Endothelial cell of umbilical vein (primary cell): ENCODE data around the gene SERPINC1. TPM values are rescaled to one million over a fixed set of nuclear protein-coding genes. Genes with fewer than 3 reads are reported as not detected.

Experiments
- BruUV-seq: library from RNA; stranded (reverse); fragments of 400-500 nt; replicated peaks from 2 replicates; lab custom pipeline; 2021; lab: Mats Ljungman, UMichigan
- CTCF ChIA-PET: fragments of 300-600, 350-600 bp; sonication (Branson Sonifier 250); formaldehyde crosslinking; loops from one replicate; lab custom pipeline; 2021; ENCODE audit warnings: antibody characterized with exemption, inconsistent platforms; lab: Charles Lee
- POLR2A ChIA-PET: fragments of 300-600, 350-600 bp; sonication (Branson Sonifier 250); formaldehyde crosslinking; loops from one replicate; lab custom pipeline; 2021; ENCODE audit warnings: antibody characterized with exemption, inconsistent platforms; lab: Charles Lee
- DNase-seq: peaks from one replicate; pipeline ENCODE4 v3.0.0-alpha.2; 2011; ENCODE audit warnings: low read depth, low spot score
- FAIRE-seq: peaks from 2 replicates; lab custom pipeline; 2011; peaks lifted over from hg19 to GRCh38; lab: Jason Lieb, UNC
- H2AFZ ChIP-seq: 2 replicates; pipeline ENCODE4 v1.6.0; 2012; ENCODE audit warnings: low read depth, low read length, control low read depth, inconsistent platforms
- H3K27ac ChIP-seq: 2 replicates; pipeline ENCODE4 v1.5.1; 2011; ENCODE audit warnings: low read depth, mild to moderate bottlenecking, control low read depth, low read length, moderate library complexity; ENCODE audit not compliant: insufficient read depth
- H3K27me3 ChIP-seq, 2 experiments: 2 replicates each; pipeline versions ENCODE4 v1.6.0 to v1.6.1; 2011; ENCODE audit warnings: low read length in 2 of 2, mixed read lengths in 1 of 2; ENCODE audit not compliant: control insufficient read depth in 2 of 2, insufficient read depth in 2 of 2
- H3K36me3 ChIP-seq, 2 experiments: 2 replicates in 1 of 2; 3 replicates in 1 of 2; pipeline ENCODE4 v1.5.1; 2011; ENCODE audit warnings: low read length in 2 of 2, mild to moderate bottlenecking in 1 of 2, moderate library complexity in 1 of 2; ENCODE audit not compliant: control insufficient read depth in 2 of 2, insufficient read depth in 2 of 2; ENCODE audit errors: extremely low read depth in 1 of 2
- H3K4me1 ChIP-seq: 3 replicates; pipeline ENCODE4 v1.5.1; 2011; ENCODE audit warnings: mild to moderate bottlenecking, low read length; ENCODE audit not compliant: control insufficient read depth, insufficient read depth; ENCODE audit errors: extremely low read depth
- H3K4me2 ChIP-seq: 2 replicates; pipeline ENCODE4 v1.6.1; 2011; ENCODE audit warnings: low read length, control low read depth, mixed read lengths; ENCODE audit not compliant: insufficient read depth
- H3K4me3 ChIP-seq, 3 experiments: fragments of 200-600 bp in 1 of 3; sonication (generic), shearing (Covaris generic) in 1 of 3; replicated peaks in 1 of 3; 2 replicates each; pipeline ENCODE4 v1.5.1; 2011 to 2016; ENCODE audit warnings: control low read depth in 3 of 3, low read length in 3 of 3, mild to moderate bottlenecking in 2 of 3, inconsistent platforms in 1 of 3, low read depth in 1 of 3, moderate library complexity in 1 of 3; ENCODE audit not compliant: insufficient read depth in 1 of 3
- H3K79me2 ChIP-seq: 2 replicates; pipeline ENCODE4 v1.6.0; 2012; ENCODE audit warnings: low read length, inconsistent platforms; ENCODE audit not compliant: control insufficient read depth, insufficient read depth
- H3K9ac ChIP-seq: replicated peaks from 2 replicates; pipeline ENCODE3; 2011; ENCODE audit warnings: low read length, control low read depth; ENCODE audit not compliant: insufficient read depth; ENCODE audit errors: extremely low read depth
- H3K9me1 ChIP-seq: replicated peaks from 3 replicates; pipeline ENCODE4 v1.6.0; 2011; ENCODE audit warnings: mild to moderate bottlenecking, low read length; ENCODE audit not compliant: control insufficient read depth, insufficient read depth; ENCODE audit errors: extremely low read depth
- H3K9me3 ChIP-seq: replicated peaks from 2 replicates; pipeline ENCODE4 v1.5.1; 2012; ENCODE audit warnings: low read length, inconsistent platforms; ENCODE audit not compliant: control insufficient read depth, insufficient read depth
- H4K20me1 ChIP-seq: replicated peaks from 2 replicates; pipeline ENCODE3; 2011; ENCODE audit warnings: mild to moderate bottlenecking, low read length; ENCODE audit not compliant: control insufficient read depth, insufficient read depth; ENCODE audit errors: extremely low read depth
- CTCF ChIP-seq, 2 donors: IDR thresholded peaks; 1 replicate in 1 of 2; 2 replicates in 1 of 2; pipeline ENCODE4 v1.5.1; 2011; ENCODE audit warnings: low read length in 2 of 2, mild to moderate bottlenecking in 2 of 2, moderate library complexity in 2 of 2, control low read depth in 1 of 2, inconsistent platforms in 1 of 2, low read depth in 1 of 2; ENCODE audit not compliant: insufficient read depth in 1 of 2; ENCODE audit errors: extremely low read depth in 1 of 2
- EZH2 ChIP-seq: IDR thresholded peaks from 2 replicates; pipeline ENCODE4 v1.6.1; 2012; ENCODE audit warnings: borderline replicate concordance, low read depth, mild to moderate bottlenecking, moderate library complexity, low read length, inconsistent platforms; ENCODE audit not compliant: severe bottlenecking
- FOS ChIP-seq: IDR thresholded peaks from 2 replicates; pipeline ENCODE4 v1.6.1; 2011; ENCODE audit warnings: mild to moderate bottlenecking, low read length, moderate library complexity, borderline replicate concordance; ENCODE audit not compliant: insufficient read depth
- GATA2 ChIP-seq: IDR thresholded peaks from 2 replicates; pipeline ENCODE4 v1.7.0; 2011; ENCODE audit warnings: low read depth, mild to moderate bottlenecking, moderate library complexity, mixed read lengths, low read length; ENCODE audit not compliant: insufficient read length, insufficient read depth
- JUN ChIP-seq: IDR thresholded peaks from 2 replicates; pipeline ENCODE4 v1.6.1; 2011; ENCODE audit warnings: borderline replicate concordance, low read depth; ENCODE audit not compliant: insufficient read length, insufficient read depth
- MAX ChIP-seq: IDR thresholded peaks from 2 replicates; pipeline ENCODE4 v1.6.1; 2011; ENCODE audit not compliant: insufficient read depth, insufficient read length
- MYC ChIP-seq: IDR thresholded peaks from one replicate; pipeline ENCODE4 v1.6.1; 2011; ENCODE audit warnings: mild to moderate bottlenecking, low read depth, low read length
- POLR2A ChIP-seq: IDR thresholded peaks from 2 replicates; pipeline ENCODE4 v1.6.1; 2012; ENCODE audit warnings: low read depth, mild to moderate bottlenecking, control low read depth, low read length
- POLR2AphosphoS5 ChIP-seq: IDR thresholded peaks from 2 replicates; pipeline ENCODE4 v1.6.1; 2012; ENCODE audit warnings: low read depth, mild to moderate bottlenecking, control low read depth, low read length, moderate library complexity; ENCODE audit not compliant: insufficient read depth
- dilution Hi-C: fragments of 300-500 bp; cut with MboI; formaldehyde crosslinking; loops from one replicate; pipeline ENCODE4 v1.15.0; 2019; ENCODE audit warnings: low sequenced_read_pairs; ENCODE audit not compliant: extremely low pct_ligation_motif_present
- intact Hi-C: fragments of 100-400 bp; cut with micrococcal nuclease; formaldehyde crosslinking; loops from one replicate; pipeline ENCODE4 v1.10.0; 2022
- polyA plus RNA-seq, 4 experiments: library from polyadenylated mRNA; depleted of rRNA in 3 of 4; stranded (reverse) in 3 of 4; unstranded in 1 of 4; fragments of >200 nt; gene quantifications; 2 replicates each; pipeline versions ENCODE4 v1.2.1 to v1.2.3, GENCODE V29; 2011 to 2012; ENCODE audit warnings: missing spikeins in 1 of 4
- total RNA-seq: library from RNA; stranded (reverse); gene quantifications from 2 replicates; pipeline ENCODE4 v1.2.3, GENCODE V29; 2021

SERPINC1 gene
- total and polyA plus RNA-seq, 2 donors (not counting 3 experiments of a cell fraction or from before 2014, with no cell fraction given) = 0.06 to 0.35 TPM

GRCh38 chr1:173963477-173963876 lies 46.4 kb upstream of the SERPINC1 start:
- Histone ChIP-seq H3K9ac (no peak overlapping the region), H3K4me3 (no peak overlapping the region), H3K4me1 (peaks cover 12% of the 10 kb centered on the region), H3K9me1 (no peaks in the 10 kb centered on the region), H3K4me2 (no peak overlapping the region), H4K20me1 (no peaks in the 10 kb centered on the region), H3K9me3 (no peaks in the 10 kb centered on the region), H3K27ac (no peak overlapping the region), H3K36me3 (peaks cover 11 to 26% of the 10 kb centered on the region in 2 experiments), H2AFZ (no peak overlapping the region), H3K79me2 (no peaks in the 10 kb centered on the region), H3K27me3 (no peaks in the 10 kb centered on the region)
- CTCF ChIA-PET = no interaction called here
- BruUV-seq = no TSS peak
- TF ChIP-seq JUN (no peak), POLR2A (no peak), MAX (no peak), EZH2 (no peak), FOS (no peak), MYC (no peak), POLR2AphosphoS5 (no peak), CTCF (IDR thresholded peaks at IDR 0.05; ENCODE audit: extremely low read depth in 1 of 2, insufficient read depth in 1 of 2, low read depth in 1 of 2, low read length in 2 of 2) (no peak), GATA2 (no peak)
- DNase-seq (no peak), FAIRE-seq (no peak)
- POLR2A ChIA-PET = interaction anchor here (0.6 kb wide), 1 partner anchor 24 kb away, joined by 7 read pairs; no protein-coding TSS in a partner anchor
- dilution Hi-C loops (no loop called here), intact Hi-C loops (loop anchor here (10.0 kb wide), 1 partner anchor 1219 kb away; no protein-coding TSS in a partner anchor)
